Measurements from ENCODE around the gene ARFRP1. TPM values are rescaled to one million over a fixed set of nuclear protein-coding genes. Genes with fewer than 3 reads are reported as not detected.

Gene ARFRP1
- total and polyA plus RNA-seq, 2 of the 13 experiments (the other 11 are each of a cell fraction or from before 2014, with no cell fraction given), result 32.0 to 51.1 TPM

GRCh38 chr20:63706852-63707557 lies 771 bp downstream of the ARFRP1 start (continued):
- TF ChIP-seq NRL (CRISPR knock-in tag; IDR thresholded peaks at IDR 0.05; ENCODE audit: borderline replicate concordance), result peak; percentile 19; the same call in 1 of the 2 replicates
- TF ChIP-seq ZNF605 (CRISPR knock-in tag; IDR thresholded peaks at IDR 0.05), result peak; percentile 21; the same call in 1 of the 2 replicates
- peak; percentile 51; the same call in 1 of the 2 replicates for TF ChIP-seq ZNF484 (CRISPR knock-in tag; IDR thresholded peaks at IDR 0.05; ENCODE audit: borderline replicate concordance, low read depth)
- peak; percentile 49; the same call in 1 of the 2 replicates for TF ChIP-seq KLF9 (CRISPR knock-in tag; IDR thresholded peaks at IDR 0.05; ENCODE audit: low read depth)
- no peak for TF ChIP-seq NFE2 (CRISPR knock-in tag; IDR thresholded peaks at IDR 0.05)
- TF ChIP-seq, protein P1, sequence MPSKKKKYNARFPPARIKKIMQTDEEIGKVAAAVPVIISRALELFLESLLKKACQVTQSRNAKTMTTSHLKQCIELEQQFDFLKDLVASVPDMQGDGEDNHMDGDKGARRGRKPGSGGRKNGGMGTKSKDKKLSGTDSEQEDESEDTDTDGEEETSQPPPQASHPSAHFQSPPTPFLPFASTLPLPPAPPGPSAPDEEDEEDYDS (CRISPR knock-in tag; IDR thresholded peaks at IDR 0.05), result peak; percentile 51
- TF ChIP-seq CREM (IDR thresholded peaks at IDR 0.05), result no peak; the same call in 1 of the 2 replicates
- TF ChIP-seq CREM (CRISPR knock-in tag; IDR thresholded peaks at IDR 0.05), result 0 out of 2 replicates have a peak, but pooled peaks have one; percentile 19
- TF ChIP-seq FOSL1 (CRISPR knock-in tag; IDR thresholded peaks at IDR 0.05; ENCODE audit: borderline replicate concordance), result no peak
- TF ChIP-seq PHF21A (CRISPR knock-in tag; IDR thresholded peaks at IDR 0.05), result peak; percentile 53
- TF ChIP-seq AGO2 (optimal IDR thresholded peaks at IDR 0.05; ENCODE audit: low read depth, low read length), result peak; percentile 96
- TF ChIP-seq STAG1 (CRISPR knock-in tag; IDR thresholded peaks at IDR 0.05), result peak; percentile 98
- TF ChIP-seq SKI (IDR thresholded peaks at IDR 0.05; ENCODE audit: partially characterized antibody), result peak; percentile 60
- no peak for TF ChIP-seq U2AF2 (IDR thresholded peaks at IDR 0.05; ENCODE audit: low read depth, low read length)
- TF ChIP-seq PPARG (CRISPR knock-in tag; conservative IDR thresholded peaks at IDR 0.05), result peak; percentile 37; the same call in 1 of the 2 replicates
- TF ChIP-seq ZNF24 (IDR thresholded peaks at IDR 0.05), result no peak
- TF ChIP-seq, protein P2, sequence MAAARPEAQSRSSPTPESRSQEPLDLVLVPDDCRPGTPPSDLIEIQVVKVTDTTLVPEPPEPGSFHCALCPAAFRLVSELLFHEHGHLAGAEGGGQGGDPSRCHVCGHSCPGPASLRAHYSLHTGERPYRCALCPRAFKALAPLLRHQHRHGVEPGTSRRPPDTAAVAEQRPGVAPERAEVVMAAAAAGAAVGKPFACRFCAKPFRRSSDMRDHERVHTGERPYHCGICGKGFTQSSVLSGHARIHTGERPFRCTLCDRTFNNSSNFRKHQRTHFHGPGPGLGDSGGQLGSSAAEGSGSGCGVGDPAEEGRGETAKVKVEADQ (CRISPR knock-in tag; IDR thresholded peaks at IDR 0.05; ENCODE audit: borderline replicate concordance), result peak; percentile 5; the same call in 1 of the 2 replicates
- TF ChIP-seq DBP (CRISPR knock-in tag; IDR thresholded peaks at IDR 0.05; ENCODE audit: not compliant biosample characterization), result no peak
- TF ChIP-seq BCLAF1 (IDR thresholded peaks at IDR 0.05), result no peak
- TF ChIP-seq SP1 (IDR thresholded peaks at IDR 0.05), result no peak
- TF ChIP-seq SP1 (CRISPR knock-in tag; IDR thresholded peaks at IDR 0.05), result peak; percentile 48; the same call in 1 of the 2 replicates
- TF ChIP-seq SMYD3 (CRISPR knock-in tag; IDR thresholded peaks at IDR 0.05), result no peak
- TF ChIP-seq IRF2 (CRISPR knock-in tag; IDR thresholded peaks at IDR 0.05), result peak; percentile 85
- peak; percentile 73 for TF ChIP-seq RBM22 (optimal IDR thresholded peaks at IDR 0.05; ENCODE audit: low read length)
- TF ChIP-seq, protein P3, sequence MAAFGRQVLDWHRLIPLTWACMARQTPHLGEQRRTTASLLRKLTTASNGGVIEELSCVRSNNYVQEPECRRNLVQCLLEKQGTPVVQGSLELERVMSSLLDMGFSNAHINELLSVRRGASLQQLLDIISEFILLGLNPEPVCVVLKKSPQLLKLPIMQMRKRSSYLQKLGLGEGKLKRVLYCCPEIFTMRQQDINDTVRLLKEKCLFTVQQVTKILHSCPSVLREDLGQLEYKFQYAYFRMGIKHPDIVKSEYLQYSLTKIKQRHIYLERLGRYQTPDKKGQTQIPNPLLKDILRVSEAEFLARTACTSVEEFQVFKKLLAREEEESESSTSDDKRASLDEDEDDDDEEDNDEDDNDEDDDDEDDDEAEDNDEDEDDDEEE (CRISPR knock-in tag; IDR thresholded peaks at IDR 0.05), result peak; percentile 81; the same call in 1 of the 2 replicates
- TF ChIP-seq ZNF558 (CRISPR knock-in tag; IDR thresholded peaks at IDR 0.05; ENCODE audit: borderline replicate concordance), result 0 out of 2 replicates have a peak, but pooled peaks have one; percentile 19
